Measurements from ENCODE around the gene YES1.

YES1 gene

DNA sequence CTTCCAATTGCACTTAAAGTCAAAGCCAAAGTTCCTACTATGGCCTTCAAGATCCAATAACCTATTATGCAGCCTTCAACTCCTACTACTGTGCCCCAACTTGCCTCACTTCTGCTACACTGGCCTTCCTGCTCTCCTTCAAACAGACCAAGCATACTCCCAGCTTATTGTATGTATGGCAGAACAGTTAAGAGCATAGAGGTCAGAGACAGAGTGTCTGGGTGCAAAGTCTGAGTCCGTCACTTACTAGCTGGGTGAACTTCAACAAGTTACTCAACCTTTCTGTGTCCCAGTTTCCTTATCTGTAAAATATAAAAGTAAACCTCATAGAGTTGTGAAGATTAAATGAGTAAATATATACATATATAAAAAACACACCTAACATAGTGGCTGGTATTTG, 37.2 kb downstream of the YES1 start:
- Histone ChIP-seq H3K36me3 (ENCODE audit: control insufficient read depth, insufficient read depth, low read length) (no peaks in the 10 kb centered on the region), H3K4me3 (replicated peaks; ENCODE audit: low read depth, low read length) (no peak overlapping the region), H3K27me3 (replicated peaks; ENCODE audit: control insufficient read depth, insufficient read depth, low read length) (no peaks in the 10 kb centered on the region)
- DNase-seq (ENCODE audit: extremely low read depth, insufficient read length), result no peak
- TF ChIP-seq CTCF (IDR thresholded peaks at IDR 0.05; ENCODE audit: insufficient read depth, low read length, poor library complexity, severe bottlenecking), result no peak

- Histone ChIP-seq H3K27me3 (replicated peaks; ENCODE audit: control insufficient read depth, insufficient read depth, low read length) (no peaks in the 10 kb centered on the region), H3K4me3 (replicated peaks; ENCODE audit: low read depth, low read length) (no peak overlapping the region), H3K36me3 (ENCODE audit: control insufficient read depth, insufficient read depth, low read length) (no peaks in the 10 kb centered on the region)
- no peak for TF ChIP-seq CTCF (IDR thresholded peaks at IDR 0.05; ENCODE audit: insufficient read depth, low read length, poor library complexity, severe bottlenecking)
- DNase-seq (ENCODE audit: extremely low read depth, insufficient read length), result no peak
These were observed 37.9 kb downstream of the YES1 start for GRCh38 chr18:773980-774624.

GRCh38 chr18:770583-770961, 41.5 kb downstream of the YES1 start:
- no peak for DNase-seq (ENCODE audit: extremely low read depth, insufficient read length)
- no peak overlapping the region for H3K4me3 ChIP-seq (replicated peaks; ENCODE audit: low read depth, low read length)
- H3K27me3 ChIP-seq (replicated peaks; ENCODE audit: control insufficient read depth, insufficient read depth, low read length), result no peaks in the 10 kb centered on the region
- no peaks in the 10 kb centered on the region for H3K36me3 ChIP-seq (ENCODE audit: control insufficient read depth, insufficient read depth, low read length)
- no peak for TF ChIP-seq CTCF (IDR thresholded peaks at IDR 0.05; ENCODE audit: insufficient read depth, low read length, poor library complexity, severe bottlenecking)

GRCh38 chr18:767961-768360, 44.1 kb downstream of the YES1 start:
- Histone ChIP-seq H3K36me3 (ENCODE audit: control insufficient read depth, insufficient read depth, low read length) (no peaks in the 10 kb centered on the region), H3K4me3 (replicated peaks; ENCODE audit: low read depth, low read length) (no peak overlapping the region), H3K27me3 (replicated peaks; ENCODE audit: control insufficient read depth, insufficient read depth, low read length) (no peaks in the 10 kb centered on the region)
- DNase-seq (ENCODE audit: extremely low read depth, insufficient read length), result no peak
- TF ChIP-seq CTCF (IDR thresholded peaks at IDR 0.05; ENCODE audit: insufficient read depth, low read length, poor library complexity, severe bottlenecking), result no peak

DNA sequence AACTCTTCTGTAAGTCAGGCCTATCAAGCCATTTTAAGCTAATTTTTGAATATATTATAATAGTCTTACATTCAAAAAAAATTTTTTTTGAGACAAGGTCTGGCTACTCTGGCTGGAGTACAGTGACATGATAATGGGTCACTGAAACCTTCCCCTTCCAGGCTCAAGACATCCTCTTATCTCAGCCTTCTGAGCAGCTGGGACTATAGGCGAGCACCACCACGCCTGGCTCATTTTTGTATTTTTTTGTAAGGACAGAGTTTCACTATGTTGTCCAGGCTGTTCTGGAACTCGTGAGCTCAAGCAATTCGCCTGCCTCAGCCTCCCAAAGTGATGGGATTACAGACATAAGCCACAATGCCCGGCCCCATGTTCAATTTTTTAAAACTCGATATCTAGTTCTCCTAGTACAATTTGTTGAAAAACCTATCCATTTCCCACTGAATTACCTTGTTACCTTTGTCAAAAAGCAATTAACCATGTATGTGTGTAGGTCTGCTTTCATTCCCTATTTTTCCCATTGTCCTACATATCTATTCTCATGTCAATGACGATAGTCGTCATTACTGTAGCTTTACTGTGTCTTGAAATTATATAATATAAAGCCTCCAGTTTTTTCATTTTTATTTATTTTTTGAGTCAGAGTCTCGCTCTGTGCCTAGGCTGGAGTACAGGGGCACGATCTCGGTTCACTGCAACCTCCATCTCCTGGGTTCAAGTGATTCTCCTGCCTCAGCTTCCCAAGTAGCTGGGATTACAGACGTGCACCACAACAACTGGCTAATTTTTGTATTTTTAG, 44.8 kb downstream of the YES1 start:
- H3K36me3 ChIP-seq (ENCODE audit: control insufficient read depth, insufficient read depth, low read length), result no peaks in the 10 kb centered on the region
- no peak for DNase-seq (ENCODE audit: extremely low read depth, insufficient read length)
- H3K27me3 ChIP-seq (replicated peaks; ENCODE audit: control insufficient read depth, insufficient read depth, low read length), result no peaks in the 10 kb centered on the region
- TF ChIP-seq CTCF (IDR thresholded peaks at IDR 0.05; ENCODE audit: insufficient read depth, low read length, poor library complexity, severe bottlenecking), result no peak
- no peak overlapping the region for H3K4me3 ChIP-seq (replicated peaks; ENCODE audit: low read depth, low read length)
